Astrocyte of the spinal cord (primary cell): ENCODE results near the gene TNFRSF8.

ENCODE experiments used
- DNase-seq: peaks from one replicate; pipeline ENCODE4 v3.0.0; 2011; ENCODE audit warnings: low read depth, low spot score
- H3K4me3 ChIP-seq: 2 replicates; pipeline ENCODE4 v1.5.1; 2011; ENCODE audit warnings: low read depth, mild to moderate bottlenecking, low read length, moderate library complexity
- CTCF ChIP-seq: IDR thresholded peaks from 2 replicates; pipeline ENCODE4 v1.5.1; 2012; ENCODE audit warnings: low read depth, mild to moderate bottlenecking, low read length, inconsistent platforms
- in situ Hi-C: cut with HindIII; loops from 2 replicates; pipeline ENCODE4 v1.10.0; 2017; ENCODE audit warnings: low sequenced_read_pairs

The TNFRSF8 gene

GRCh38 chr1:12060500-12060899 is 2.6 kb upstream of the TNFRSF8 start:
- in situ Hi-C loops = no loop called here
- no peak overlapping the region for H3K4me3 ChIP-seq
- TF ChIP-seq CTCF = no peak

DNA sequence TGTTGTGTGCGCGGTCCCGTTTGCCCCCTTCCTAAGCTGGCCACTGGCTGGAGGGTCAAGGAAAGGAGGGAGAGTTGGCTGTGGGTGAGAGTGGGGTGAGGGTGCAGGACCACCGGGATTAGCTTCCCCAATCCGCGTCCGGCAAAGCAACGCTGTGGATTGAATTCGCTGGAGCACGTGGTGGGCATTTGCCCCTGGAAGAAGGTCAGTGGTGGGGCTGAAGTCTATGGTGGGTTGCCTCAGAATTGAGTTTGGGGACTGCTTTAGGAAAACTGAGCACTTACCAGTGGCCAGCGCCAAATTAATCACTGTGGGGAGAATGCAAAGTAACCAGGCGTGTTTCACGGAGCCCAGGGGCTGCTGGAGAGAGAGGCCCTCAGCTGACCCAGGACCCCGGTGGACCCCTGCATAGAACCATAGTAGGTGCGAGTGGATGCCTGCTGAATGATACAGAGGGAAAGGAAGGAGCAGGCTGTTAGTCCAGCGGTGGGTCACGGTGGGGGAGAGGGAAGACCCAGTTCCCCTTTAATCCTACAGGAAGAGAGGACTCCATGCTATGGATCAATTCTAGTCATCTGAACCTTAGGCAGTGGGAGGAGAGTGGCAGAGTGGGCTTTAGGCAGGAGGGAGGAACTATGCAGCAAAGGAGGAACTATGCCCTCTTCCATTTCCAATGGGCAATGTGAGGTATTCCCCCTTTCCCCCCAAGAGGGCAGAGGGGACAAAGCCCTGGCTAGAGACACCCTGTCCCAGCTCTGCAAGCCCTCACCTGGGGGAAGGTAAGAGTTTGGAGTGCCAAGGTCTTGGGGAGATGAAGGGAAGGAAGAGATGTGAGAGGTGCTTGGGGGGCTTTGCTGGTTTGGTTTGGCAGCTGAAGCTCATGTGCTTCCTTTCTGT is 1.2 kb downstream of the TNFRSF8 start:
- H3K4me3 ChIP-seq = no peak overlapping the region
- TF ChIP-seq CTCF = no peak
- in situ Hi-C loops = no loop called here
- DNase-seq = no peak

More at GRCh38 chr1:12060500-12060899, 2.6 kb upstream of the TNFRSF8 start:
- no peak for DNase-seq

DNA sequence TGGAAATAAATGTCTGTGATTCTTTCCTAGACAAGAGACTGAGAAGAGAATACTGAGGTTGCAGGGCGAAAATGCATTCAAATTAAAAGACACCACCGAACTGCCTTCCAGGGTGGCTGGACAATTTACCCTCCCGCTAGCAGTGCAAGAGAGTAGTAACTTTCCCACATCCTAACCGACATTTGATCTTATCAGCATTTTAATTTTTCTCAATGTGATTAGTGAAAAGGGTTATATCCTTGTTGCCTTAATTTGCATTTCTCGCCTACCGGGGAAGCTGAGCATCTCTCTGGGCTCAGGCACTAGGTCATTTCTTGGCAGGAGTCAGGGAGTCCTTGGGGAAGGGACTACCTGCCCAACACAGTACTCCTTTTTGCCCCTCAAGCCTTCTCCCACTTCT is 2.8 kb downstream of the TNFRSF8 start:
- in situ Hi-C loops = no loop called here
- TF ChIP-seq CTCF = no peak
- H3K4me3 ChIP-seq = no peak overlapping the region
- no peak for DNase-seq

GRCh38 chr1:12067900-12068821 is 5.1 kb downstream of the TNFRSF8 start:
- H3K4me3 ChIP-seq = no peak overlapping the region
- DNase-seq = peak; percentile 22
- in situ Hi-C loops = no loop called here
- no peak for TF ChIP-seq CTCF

DNA sequence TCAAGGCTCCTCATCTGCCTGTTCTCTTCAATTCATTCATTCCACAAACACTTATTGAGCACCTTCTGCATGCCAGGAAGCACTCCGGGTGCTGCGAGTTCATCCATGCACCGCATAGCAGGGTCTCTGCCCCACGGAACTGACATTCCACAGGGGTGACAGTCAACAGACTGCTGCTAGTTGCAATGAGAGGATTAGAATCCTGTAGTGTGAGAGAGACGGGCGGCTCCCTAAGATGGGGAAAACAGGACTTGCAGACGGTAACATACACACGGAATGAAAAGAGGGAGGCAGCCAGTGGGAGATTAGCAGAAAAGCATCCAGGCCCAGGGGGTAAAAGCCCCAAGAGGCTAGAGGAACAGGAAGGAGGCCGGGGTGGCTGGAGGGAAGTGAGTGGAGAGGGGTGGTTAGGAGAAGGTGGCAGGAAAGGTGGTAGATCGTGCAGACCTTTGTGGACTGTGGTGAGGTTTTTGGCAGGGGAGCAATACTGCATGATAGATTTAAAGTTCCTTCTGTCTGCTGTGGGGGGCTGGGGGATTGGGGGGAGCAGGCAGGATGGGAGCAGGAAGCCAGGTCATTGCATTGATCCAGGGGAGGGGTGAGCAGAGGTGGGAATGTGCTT is 6.6 kb downstream of the TNFRSF8 start:
- in situ Hi-C loops = no loop called here
- H3K4me3 ChIP-seq = no peak overlapping the region
- no peak for DNase-seq
- no peak for TF ChIP-seq CTCF

GRCh38 chr1:12071892-12072291 is 8.8 kb downstream of the TNFRSF8 start:
- in situ Hi-C loops = no loop called here
- DNase-seq = no peak
- no peak overlapping the region for H3K4me3 ChIP-seq
- no peak for TF ChIP-seq CTCF
